WTC11 (cell line): Measurements from ENCODE around the gene OCA2. TPM values are rescaled to one million over a fixed set of nuclear protein-coding genes. Genes with fewer than 3 reads are reported as not detected.

Source experiments
- ATAC-seq: fragments of 200-7000 bp; cut with Tn5 transposase; 2 replicates; pipeline ENCODE4 v1.10.0; 2021; ENCODE audit warnings: mild to moderate bottlenecking, moderate library complexity
- CTCF ChIA-PET: fragments of 300-600 bp; sonication (Branson Sonifier 250); formaldehyde crosslinking; loops from one replicate; lab custom pipeline; 2021; ENCODE audit warnings: antibody characterized with exemption; lab: Charles Lee
- POLR2A ChIA-PET: fragments of 350-600 bp; sonication (Branson Sonifier 250); formaldehyde crosslinking; loops from one replicate; lab custom pipeline; 2021; ENCODE audit warnings: antibody characterized with exemption; lab: Charles Lee
- DNase-seq: peaks from one replicate; pipeline ENCODE4 v3.0.0; 2021; ENCODE audit warnings: low spot score
- H3K27ac Mint-ChIP-seq: 2 replicates; pipeline ENCODE4 v1.8.0; 2021; ENCODE audit warnings: mixed read lengths
- H3K27me3 Mint-ChIP-seq: 2 replicates; pipeline ENCODE4 v1.8.0; 2021; ENCODE audit warnings: low read depth, mild to moderate bottlenecking, moderate library complexity, mixed read lengths
- H3K36me3 Mint-ChIP-seq: 2 replicates; pipeline ENCODE4 v1.8.0; 2021; ENCODE audit warnings: mixed read lengths
- H3K4me1 Mint-ChIP-seq: 2 replicates; pipeline ENCODE4 v1.8.0; 2022; ENCODE audit warnings: mixed read lengths
- H3K4me3 Mint-ChIP-seq: 2 replicates; pipeline ENCODE4 v1.8.0; 2021; ENCODE audit warnings: mild to moderate bottlenecking, moderate library complexity, mixed read lengths
- H3K9me3 Mint-ChIP-seq: 2 replicates; pipeline ENCODE4 v1.8.0; 2021; ENCODE audit warnings: mixed read lengths
- CREB1 ChIP-seq: sonication (generic); formaldehyde crosslinking; IDR thresholded peaks from 2 replicates; pipeline ENCODE4 v1.8.0; 2023; ENCODE audit warnings: mild to moderate bottlenecking, missing genetic modification reagents
- ESRRA ChIP-seq: sonication (generic); formaldehyde crosslinking; IDR thresholded peaks from 2 replicates; pipeline ENCODE4 v1.8.1; 2022; ENCODE audit warnings: mild to moderate bottlenecking, missing genetic modification reagents, borderline replicate concordance
- JAZF1 ChIP-seq: fragments of 250-450 bp; sonication (Bioruptor Pico); IDR thresholded peaks from 2 replicates; pipeline ENCODE4 v1.9.0; 2021; ENCODE audit warnings: moderate library complexity, mild to moderate bottlenecking, inconsistent platforms
- MXD4 ChIP-seq: fragments of 250-450 bp; sonication (Bioruptor Pico); IDR thresholded peaks from 2 replicates; pipeline ENCODE4 v1.8.0; 2021; ENCODE audit warnings: mild to moderate bottlenecking, moderate library complexity, borderline replicate concordance
- MYBL2 ChIP-seq: sonication (generic); formaldehyde crosslinking; IDR thresholded peaks from 2 replicates; pipeline ENCODE4 v1.8.1; 2023; ENCODE audit warnings: mild to moderate bottlenecking, moderate library complexity, missing genetic modification reagents
- NR2C2 ChIP-seq: sonication (generic); formaldehyde crosslinking; IDR thresholded peaks from 2 replicates; pipeline ENCODE4 v1.8.0; 2022; ENCODE audit warnings: mild to moderate bottlenecking, missing genetic modification reagents
- NR3C1 ChIP-seq: sonication (generic); formaldehyde crosslinking; conservative IDR thresholded peaks from 2 replicates; pipeline ENCODE4 v1.8.1; 2023; ENCODE audit warnings: low read depth, mild to moderate bottlenecking, missing genetic modification reagents
- SOX15 ChIP-seq: fragments of 250-450 bp; sonication (Bioruptor Pico); IDR thresholded peaks from 2 replicates; pipeline ENCODE4 v1.9.0; 2021; ENCODE audit warnings: mild to moderate bottlenecking
- TEAD4 ChIP-seq: sonication (generic); formaldehyde crosslinking; IDR thresholded peaks from 2 replicates; pipeline ENCODE4 v1.8.0; 2022; ENCODE audit warnings: mild to moderate bottlenecking, missing genetic modification reagents
- ZBTB21 ChIP-seq: sonication (generic); formaldehyde crosslinking; IDR thresholded peaks from 2 replicates; pipeline ENCODE4 v1.8.1; 2023; ENCODE audit warnings: mild to moderate bottlenecking, missing genetic modification reagents, borderline replicate concordance
- ZNF263 ChIP-seq: sonication (generic); formaldehyde crosslinking; IDR thresholded peaks from 2 replicates; pipeline ENCODE4 v1.8.1; 2022; ENCODE audit warnings: low read depth, mild to moderate bottlenecking, moderate library complexity, missing genetic modification reagents
- ZNF317 ChIP-seq: sonication (generic); formaldehyde crosslinking; IDR thresholded peaks from 2 replicates; pipeline ENCODE4 v1.8.1; 2023; ENCODE audit warnings: low read depth, mild to moderate bottlenecking, moderate library complexity, missing genetic modification reagents, borderline replicate concordance
- total RNA-seq: library from RNA; stranded (reverse); gene quantifications from 3 replicates; pipeline ENCODE4 v1.2.3, GENCODE V29; 2021
- TF ChIP-seq, protein P1 (sequence below): sonication (generic); formaldehyde crosslinking; IDR thresholded peaks from 2 replicates; pipeline ENCODE4 v1.8.1; 2022; ENCODE audit warnings: mild to moderate bottlenecking, missing genetic modification reagents, moderate library complexity, borderline replicate concordance
- TF ChIP-seq, protein P2 (sequence below): fragments of 200-600 bp; IDR thresholded peaks from 2 replicates; pipeline ENCODE4 v1.8.0; 2022; ENCODE audit warnings: antibody characterized with exemption
- TF ChIP-seq, protein P3 (sequence below): sonication (generic); formaldehyde crosslinking; IDR thresholded peaks from 2 replicates; pipeline ENCODE4 v1.8.1; 2023; ENCODE audit warnings: mild to moderate bottlenecking, missing genetic modification reagents, moderate library complexity
- TF ChIP-seq, protein P4 (sequence below): fragments of 250-450 bp; sonication (Bioruptor Pico); IDR thresholded peaks from 2 replicates; pipeline ENCODE4 v1.8.0; 2021; ENCODE audit warnings: mild to moderate bottlenecking
- TF ChIP-seq, protein P5 (sequence below): sonication (generic); formaldehyde crosslinking; IDR thresholded peaks from 2 replicates; pipeline ENCODE4 v1.8.1; 2023; ENCODE audit warnings: mild to moderate bottlenecking, missing genetic modification reagents, borderline replicate concordance

OCA2 gene
- total RNA-seq, 1 experiment from 2014 or later: 0.39 TPM

DNA sequence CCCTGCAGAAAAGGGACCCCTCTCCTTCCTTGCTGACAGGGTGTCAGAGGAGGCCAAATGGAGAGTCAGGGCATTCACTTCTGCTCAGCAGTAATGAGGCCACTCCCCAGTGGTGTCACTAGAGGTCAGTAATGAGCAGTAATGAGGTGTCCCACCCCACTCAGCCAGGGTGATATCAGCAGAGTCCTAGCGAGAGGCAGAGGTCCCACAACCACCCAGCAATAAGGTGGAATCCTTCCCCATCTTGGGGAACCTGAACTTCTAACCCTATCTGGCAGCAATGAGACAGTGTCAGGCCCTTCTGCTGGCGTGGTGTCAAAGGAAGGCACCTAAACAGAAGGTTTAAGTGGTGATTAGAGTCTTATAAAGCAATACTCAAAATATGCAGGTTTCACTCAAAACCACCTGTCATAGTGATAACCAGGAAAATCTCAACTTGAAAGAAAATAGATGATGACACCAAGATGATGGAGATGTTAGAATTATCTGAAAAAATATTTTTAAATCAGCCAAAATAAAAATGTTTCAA, 12.9 kb downstream of the OCA2 start:
- Mint-ChIP-seq H3K36me3 (peaks cover 16% of the 10 kb centered on the region), H3K4me3 (no peak overlapping the region), H3K27ac (no peak overlapping the region)
- ChIA-PET CTCF (interaction anchor here (0.6 to 1.2 kb wide), 6 partner anchors 8 to 638 kb away, joined by 3 to 5 read pairs (median 4); no protein-coding TSS in a partner anchor), POLR2A (no interaction called here)
- peak; percentile 71 for DNase-seq
- TF ChIP-seq, protein P1, sequence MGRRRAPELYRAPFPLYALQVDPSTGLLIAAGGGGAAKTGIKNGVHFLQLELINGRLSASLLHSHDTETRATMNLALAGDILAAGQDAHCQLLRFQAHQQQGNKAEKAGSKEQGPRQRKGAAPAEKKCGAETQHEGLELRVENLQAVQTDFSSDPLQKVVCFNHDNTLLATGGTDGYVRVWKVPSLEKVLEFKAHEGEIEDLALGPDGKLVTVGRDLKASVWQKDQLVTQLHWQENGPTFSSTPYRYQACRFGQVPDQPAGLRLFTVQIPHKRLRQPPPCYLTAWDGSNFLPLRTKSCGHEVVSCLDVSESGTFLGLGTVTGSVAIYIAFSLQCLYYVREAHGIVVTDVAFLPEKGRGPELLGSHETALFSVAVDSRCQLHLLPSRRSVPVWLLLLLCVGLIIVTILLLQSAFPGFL: no peak
- TF ChIP-seq ESRRA (CRISPR knock-in tag) (no peak), NR2C2 (no peak), ZNF317 (CRISPR knock-in tag) (no peak), NR3C1 (CRISPR knock-in tag) (no peak), MYBL2 (CRISPR knock-in tag) (no peak), ZNF263 (CRISPR knock-in tag) (no peak)
- TF ChIP-seq, protein P2, sequence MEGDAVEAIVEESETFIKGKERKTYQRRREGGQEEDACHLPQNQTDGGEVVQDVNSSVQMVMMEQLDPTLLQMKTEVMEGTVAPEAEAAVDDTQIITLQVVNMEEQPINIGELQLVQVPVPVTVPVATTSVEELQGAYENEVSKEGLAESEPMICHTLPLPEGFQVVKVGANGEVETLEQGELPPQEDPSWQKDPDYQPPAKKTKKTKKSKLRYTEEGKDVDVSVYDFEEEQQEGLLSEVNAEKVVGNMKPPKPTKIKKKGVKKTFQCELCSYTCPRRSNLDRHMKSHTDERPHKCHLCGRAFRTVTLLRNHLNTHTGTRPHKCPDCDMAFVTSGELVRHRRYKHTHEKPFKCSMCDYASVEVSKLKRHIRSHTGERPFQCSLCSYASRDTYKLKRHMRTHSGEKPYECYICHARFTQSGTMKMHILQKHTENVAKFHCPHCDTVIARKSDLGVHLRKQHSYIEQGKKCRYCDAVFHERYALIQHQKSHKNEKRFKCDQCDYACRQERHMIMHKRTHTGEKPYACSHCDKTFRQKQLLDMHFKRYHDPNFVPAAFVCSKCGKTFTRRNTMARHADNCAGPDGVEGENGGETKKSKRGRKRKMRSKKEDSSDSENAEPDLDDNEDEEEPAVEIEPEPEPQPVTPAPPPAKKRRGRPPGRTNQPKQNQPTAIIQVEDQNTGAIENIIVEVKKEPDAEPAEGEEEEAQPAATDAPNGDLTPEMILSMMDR: peak; percentile 60
- TF ChIP-seq, all 79 proteins: peak for 1
- Mint-ChIP-seq H3K27me3 (peaks cover 6% of the 10 kb centered on the region), H3K9me3 (peaks cover 37% of the 10 kb centered on the region), H3K4me1 (no peaks in the 10 kb centered on the region)
- ATAC-seq: peak; percentile 100

DNA sequence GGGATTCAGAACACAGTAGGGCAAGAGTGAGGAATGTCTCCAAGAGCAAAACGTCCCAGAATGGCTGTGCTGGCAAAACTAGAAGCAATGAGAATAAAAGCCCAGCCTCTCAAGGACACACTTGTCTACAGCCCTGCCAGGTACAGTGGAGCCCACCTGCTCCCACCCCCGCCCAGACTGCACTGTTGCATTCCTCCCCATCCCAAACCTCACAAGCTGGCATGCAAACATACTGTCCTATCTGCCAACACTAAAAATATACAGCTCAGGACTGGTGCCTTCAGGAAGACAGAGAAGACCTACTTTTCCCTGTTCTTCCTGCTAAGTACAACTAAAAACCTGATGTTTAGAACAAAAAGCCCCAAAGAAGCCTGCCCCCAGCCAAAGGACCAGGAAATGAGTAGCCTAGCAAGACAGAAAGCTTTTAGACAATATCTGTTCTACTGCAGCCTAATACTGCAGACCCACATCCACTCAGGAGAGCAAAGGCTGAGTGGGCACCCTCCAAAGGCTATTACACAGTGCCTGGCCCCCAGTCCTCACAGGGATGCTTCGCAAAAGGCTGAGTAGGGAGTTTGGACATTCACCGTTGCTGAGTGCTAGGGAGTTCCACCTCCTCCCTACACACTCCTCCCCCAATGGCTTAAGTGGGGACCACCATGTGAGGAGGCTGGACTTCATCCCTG, 13.5 kb downstream of the OCA2 start:
- Mint-ChIP-seq H3K27me3 (peaks cover 5% of the 10 kb centered on the region), H3K36me3 (peaks cover 14% of the 10 kb centered on the region), H3K4me1 (no peaks in the 10 kb centered on the region), H3K9me3 (peaks cover 30% of the 10 kb centered on the region), H3K4me3 (no peak overlapping the region), H3K27ac (no peak overlapping the region)
- DNase-seq: no peak
- TF ChIP-seq MXD4 (CRISPR knock-in tag) (no peak), SOX15 (CRISPR knock-in tag) (no peak), ZBTB21 (no peak), ESRRA (CRISPR knock-in tag) (no peak), CREB1 (no peak), NR3C1 (CRISPR knock-in tag) (no peak), TEAD4 (CRISPR knock-in tag) (no peak), JAZF1 (CRISPR knock-in tag) (no peak)
- TF ChIP-seq, protein P3, sequence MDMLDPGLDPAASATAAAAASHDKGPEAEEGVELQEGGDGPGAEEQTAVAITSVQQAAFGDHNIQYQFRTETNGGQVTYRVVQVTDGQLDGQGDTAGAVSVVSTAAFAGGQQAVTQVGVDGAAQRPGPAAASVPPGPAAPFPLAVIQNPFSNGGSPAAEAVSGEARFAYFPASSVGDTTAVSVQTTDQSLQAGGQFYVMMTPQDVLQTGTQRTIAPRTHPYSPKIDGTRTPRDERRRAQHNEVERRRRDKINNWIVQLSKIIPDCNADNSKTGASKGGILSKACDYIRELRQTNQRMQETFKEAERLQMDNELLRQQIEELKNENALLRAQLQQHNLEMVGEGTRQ (CRISPR knock-in tag): no peak
- TF ChIP-seq, protein P4, sequence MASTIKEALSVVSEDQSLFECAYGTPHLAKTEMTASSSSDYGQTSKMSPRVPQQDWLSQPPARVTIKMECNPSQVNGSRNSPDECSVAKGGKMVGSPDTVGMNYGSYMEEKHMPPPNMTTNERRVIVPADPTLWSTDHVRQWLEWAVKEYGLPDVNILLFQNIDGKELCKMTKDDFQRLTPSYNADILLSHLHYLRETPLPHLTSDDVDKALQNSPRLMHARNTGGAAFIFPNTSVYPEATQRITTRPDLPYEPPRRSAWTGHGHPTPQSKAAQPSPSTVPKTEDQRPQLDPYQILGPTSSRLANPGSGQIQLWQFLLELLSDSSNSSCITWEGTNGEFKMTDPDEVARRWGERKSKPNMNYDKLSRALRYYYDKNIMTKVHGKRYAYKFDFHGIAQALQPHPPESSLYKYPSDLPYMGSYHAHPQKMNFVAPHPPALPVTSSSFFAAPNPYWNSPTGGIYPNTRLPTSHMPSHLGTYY (CRISPR knock-in tag): no peak
- TF ChIP-seq, protein P5, sequence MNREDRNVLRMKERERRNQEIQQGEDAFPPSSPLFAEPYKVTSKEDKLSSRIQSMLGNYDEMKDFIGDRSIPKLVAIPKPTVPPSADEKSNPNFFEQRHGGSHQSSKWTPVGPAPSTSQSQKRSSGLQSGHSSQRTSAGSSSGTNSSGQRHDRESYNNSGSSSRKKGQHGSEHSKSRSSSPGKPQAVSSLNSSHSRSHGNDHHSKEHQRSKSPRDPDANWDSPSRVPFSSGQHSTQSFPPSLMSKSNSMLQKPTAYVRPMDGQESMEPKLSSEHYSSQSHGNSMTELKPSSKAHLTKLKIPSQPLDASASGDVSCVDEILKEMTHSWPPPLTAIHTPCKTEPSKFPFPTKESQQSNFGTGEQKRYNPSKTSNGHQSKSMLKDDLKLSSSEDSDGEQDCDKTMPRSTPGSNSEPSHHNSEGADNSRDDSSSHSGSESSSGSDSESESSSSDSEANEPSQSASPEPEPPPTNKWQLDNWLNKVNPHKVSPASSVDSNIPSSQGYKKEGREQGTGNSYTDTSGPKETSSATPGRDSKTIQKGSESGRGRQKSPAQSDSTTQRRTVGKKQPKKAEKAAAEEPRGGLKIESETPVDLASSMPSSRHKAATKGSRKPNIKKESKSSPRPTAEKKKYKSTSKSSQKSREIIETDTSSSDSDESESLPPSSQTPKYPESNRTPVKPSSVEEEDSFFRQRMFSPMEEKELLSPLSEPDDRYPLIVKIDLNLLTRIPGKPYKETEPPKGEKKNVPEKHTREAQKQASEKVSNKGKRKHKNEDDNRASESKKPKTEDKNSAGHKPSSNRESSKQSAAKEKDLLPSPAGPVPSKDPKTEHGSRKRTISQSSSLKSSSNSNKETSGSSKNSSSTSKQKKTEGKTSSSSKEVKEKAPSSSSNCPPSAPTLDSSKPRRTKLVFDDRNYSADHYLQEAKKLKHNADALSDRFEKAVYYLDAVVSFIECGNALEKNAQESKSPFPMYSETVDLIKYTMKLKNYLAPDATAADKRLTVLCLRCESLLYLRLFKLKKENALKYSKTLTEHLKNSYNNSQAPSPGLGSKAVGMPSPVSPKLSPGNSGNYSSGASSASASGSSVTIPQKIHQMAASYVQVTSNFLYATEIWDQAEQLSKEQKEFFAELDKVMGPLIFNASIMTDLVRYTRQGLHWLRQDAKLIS (CRISPR knock-in tag): no peak
- ChIA-PET POLR2A (no interaction called here), CTCF (interaction anchor here (0.6 to 1.3 kb wide), 7 partner anchors 9 to 639 kb away, joined by 3 to 5 read pairs (median 4); no protein-coding TSS in a partner anchor)
- ATAC-seq: peak; percentile 13; the same call in 1 of the 2 replicates
